ENCODE measurements around the gene IKBKE.

- no peak for TF ChIP-seq POLR2A (IDR thresholded peaks at IDR 0.05; ENCODE audit: low read depth, low read length)
- no peak for TF ChIP-seq POLR2AphosphoS5 (IDR thresholded peaks at IDR 0.05; ENCODE audit: low read depth, low read length)
These were observed 44.6 kb downstream of the IKBKE start for GRCh38 chr1:206514813-206515387.
